K562 (cell line): ENCODE measurements around the gene UVRAG.

Source experiments
- CEBPB ChIP-seq: fragments of 450-650 bp; IDR thresholded peaks from 2 replicates; pipeline ENCODE4 v1.6.1; 2016; ENCODE audit warnings: missing genetic modification characterization, missing compliant biosample characterization
- CTCF ChIP-seq, 3 experiments: IDR thresholded peaks in 2 of 3; conservative IDR thresholded peaks in 1 of 3; 2 replicates each; pipeline ENCODE4 v1.5.1; 2011 to 2012; ENCODE audit warnings: low read length in 3 of 3, mild to moderate bottlenecking in 3 of 3, control low read depth in 2 of 3, improper control_type of control experiment in 1 of 3, inconsistent platforms in 1 of 3, low read depth in 1 of 3, mixed read lengths in 1 of 3, moderate library complexity in 1 of 3; ENCODE audit not compliant: insufficient read depth in 2 of 3
- EP300 ChIP-seq: IDR thresholded peaks from 2 replicates; pipeline ENCODE4 v1.6.1; 2012; ENCODE audit warnings: low read length, improper control_type of control experiment
- JUND ChIP-seq, 2 experiments: IDR thresholded peaks; 2 replicates in 1 of 2; 3 replicates in 1 of 2; pipeline ENCODE4 v1.6.1; 2011; ENCODE audit warnings: borderline replicate concordance in 2 of 2, low read depth in 2 of 2, low read length in 2 of 2, improper control_type of control experiment in 1 of 2, missing biosample characterization in 1 of 2, missing genetic modification characterization in 1 of 2, missing genetic modification reagents in 1 of 2
- NFYB ChIP-seq: IDR thresholded peaks from 2 replicates; pipeline ENCODE4 v1.6.1; 2011; ENCODE audit warnings: mild to moderate bottlenecking, moderate library complexity; ENCODE audit not compliant: insufficient read length; ENCODE audit errors: extremely low read depth
- NR2F6 ChIP-seq: fragments of 450-650 bp; formaldehyde crosslinking; IDR thresholded peaks from 2 replicates; pipeline ENCODE4 v1.4.0; 2020; ENCODE audit warnings: mild to moderate bottlenecking
- RAD21 ChIP-seq, 2 experiments: fragments of 250-450 bp in 1 of 2; fragments of 450-650 bp in 1 of 2; sonication (Bioruptor Pico) in 1 of 2; formaldehyde crosslinking in 1 of 2; IDR thresholded peaks in 1 of 2; conservative IDR thresholded peaks in 1 of 2; 2 replicates each; pipeline versions ENCODE4 v1.4.0 to v1.8.0; 2020 to 2022; ENCODE audit warnings: mild to moderate bottlenecking in 2 of 2, moderate library complexity in 1 of 2
- TFAP4 ChIP-seq: sonication (generic); formaldehyde crosslinking; IDR thresholded peaks from 2 replicates; pipeline ENCODE4 v1.8.0; 2022; ENCODE audit warnings: missing genetic modification reagents, mild to moderate bottlenecking, moderate library complexity, borderline replicate concordance
- USF2 ChIP-seq: sonication (generic); formaldehyde crosslinking; IDR thresholded peaks from 2 replicates; pipeline ENCODE4 v1.5.0; 2020; ENCODE audit warnings: missing genetic modification reagents
- YBX1 ChIP-seq: fragments of 450-650 bp; IDR thresholded peaks from 2 replicates; pipeline ENCODE4 v1.7.1; 2016; ENCODE audit warnings: mild to moderate bottlenecking
- ZNF586 ChIP-seq: fragments of 450-650 bp; formaldehyde crosslinking; conservative IDR thresholded peaks from 2 replicates; pipeline ENCODE4 v1.4.0; 2020; ENCODE audit warnings: mild to moderate bottlenecking, moderate library complexity
- TF ChIP-seq, protein P1 (sequence below): fragments of 250-450 bp; sonication (Bioruptor Pico); IDR thresholded peaks from 2 replicates; pipeline ENCODE4 v1.8.0; 2021; ENCODE audit warnings: mild to moderate bottlenecking, moderate library complexity

- TF ChIP-seq JUND (IDR thresholded peaks at IDR 0.05; ENCODE audit: borderline replicate concordance, low read depth, low read length) (no peak), JUND (tag; IDR thresholded peaks at IDR 0.05; ENCODE audit: borderline replicate concordance, low read depth, low read length) (no peak), CEBPB (no peak), YBX1 (no peak), USF2 (CRISPR knock-in tag) (no peak), TFAP4 (no peak), NFYB (no peak), CTCF (IDR thresholded peaks at IDR 0.05 in 2 of 3, conservative IDR thresholded peaks at IDR 0.05 in 1 of 3; ENCODE audit: insufficient read depth in 2 of 3, low read depth in 1 of 3, low read length in 3 of 3) (no peak), RAD21 (CRISPR knock-in tag; conservative IDR thresholded peaks at IDR 0.05 in 1 of 2, IDR thresholded peaks at IDR 0.05 in 1 of 2) (no peak), ZNF586 (CRISPR knock-in tag) (no peak), NR2F6 (CRISPR knock-in tag) (no peak), EP300 (no peak)
- TF ChIP-seq, protein P1, sequence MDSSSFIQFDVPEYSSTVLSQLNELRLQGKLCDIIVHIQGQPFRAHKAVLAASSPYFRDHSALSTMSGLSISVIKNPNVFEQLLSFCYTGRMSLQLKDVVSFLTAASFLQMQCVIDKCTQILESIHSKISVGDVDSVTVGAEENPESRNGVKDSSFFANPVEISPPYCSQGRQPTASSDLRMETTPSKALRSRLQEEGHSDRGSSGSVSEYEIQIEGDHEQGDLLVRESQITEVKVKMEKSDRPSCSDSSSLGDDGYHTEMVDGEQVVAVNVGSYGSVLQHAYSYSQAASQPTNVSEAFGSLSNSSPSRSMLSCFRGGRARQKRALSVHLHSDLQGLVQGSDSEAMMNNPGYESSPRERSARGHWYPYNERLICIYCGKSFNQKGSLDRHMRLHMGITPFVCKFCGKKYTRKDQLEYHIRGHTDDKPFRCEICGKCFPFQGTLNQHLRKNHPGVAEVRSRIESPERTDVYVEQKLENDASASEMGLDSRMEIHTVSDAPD (CRISPR knock-in tag): no peak
These were observed 25.5 kb upstream of the UVRAG start for GRCh38 chr11:75789521-75789920.
